ENCODE results near the gene KBTBD13. TPM values are rescaled to one million over a fixed set of nuclear protein-coding genes. Genes with fewer than 3 reads are reported as not detected.

KBTBD13 gene
- total and polyA plus RNA-seq, 2 experiments from 2014 or later = not detected

DNA sequence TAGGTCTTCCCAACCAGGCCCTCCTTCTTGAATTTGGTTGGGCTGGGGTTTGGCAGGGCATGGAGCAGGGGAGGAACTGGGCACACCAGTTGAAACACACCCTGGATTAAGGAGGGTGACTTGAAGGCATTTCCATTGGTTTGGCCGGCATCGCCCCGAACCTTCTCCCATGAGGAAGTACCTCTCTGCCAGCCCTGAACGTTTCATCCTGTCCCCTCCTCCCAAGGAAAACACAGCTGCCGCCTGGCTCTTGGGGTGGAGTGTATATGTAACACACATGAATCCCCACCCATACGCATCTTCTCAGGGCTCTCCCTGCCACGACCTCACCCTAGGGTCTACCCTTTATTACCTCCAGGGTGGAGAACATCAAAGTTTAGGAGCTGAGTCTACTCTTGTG, 23.9 kb downstream of the KBTBD13 start (continued):
- no peak for TF ChIP-seq ZNF331 (CRISPR knock-in tag; IDR thresholded peaks at IDR 0.05; ENCODE audit: low read depth)
- TF ChIP-seq, protein P1, sequence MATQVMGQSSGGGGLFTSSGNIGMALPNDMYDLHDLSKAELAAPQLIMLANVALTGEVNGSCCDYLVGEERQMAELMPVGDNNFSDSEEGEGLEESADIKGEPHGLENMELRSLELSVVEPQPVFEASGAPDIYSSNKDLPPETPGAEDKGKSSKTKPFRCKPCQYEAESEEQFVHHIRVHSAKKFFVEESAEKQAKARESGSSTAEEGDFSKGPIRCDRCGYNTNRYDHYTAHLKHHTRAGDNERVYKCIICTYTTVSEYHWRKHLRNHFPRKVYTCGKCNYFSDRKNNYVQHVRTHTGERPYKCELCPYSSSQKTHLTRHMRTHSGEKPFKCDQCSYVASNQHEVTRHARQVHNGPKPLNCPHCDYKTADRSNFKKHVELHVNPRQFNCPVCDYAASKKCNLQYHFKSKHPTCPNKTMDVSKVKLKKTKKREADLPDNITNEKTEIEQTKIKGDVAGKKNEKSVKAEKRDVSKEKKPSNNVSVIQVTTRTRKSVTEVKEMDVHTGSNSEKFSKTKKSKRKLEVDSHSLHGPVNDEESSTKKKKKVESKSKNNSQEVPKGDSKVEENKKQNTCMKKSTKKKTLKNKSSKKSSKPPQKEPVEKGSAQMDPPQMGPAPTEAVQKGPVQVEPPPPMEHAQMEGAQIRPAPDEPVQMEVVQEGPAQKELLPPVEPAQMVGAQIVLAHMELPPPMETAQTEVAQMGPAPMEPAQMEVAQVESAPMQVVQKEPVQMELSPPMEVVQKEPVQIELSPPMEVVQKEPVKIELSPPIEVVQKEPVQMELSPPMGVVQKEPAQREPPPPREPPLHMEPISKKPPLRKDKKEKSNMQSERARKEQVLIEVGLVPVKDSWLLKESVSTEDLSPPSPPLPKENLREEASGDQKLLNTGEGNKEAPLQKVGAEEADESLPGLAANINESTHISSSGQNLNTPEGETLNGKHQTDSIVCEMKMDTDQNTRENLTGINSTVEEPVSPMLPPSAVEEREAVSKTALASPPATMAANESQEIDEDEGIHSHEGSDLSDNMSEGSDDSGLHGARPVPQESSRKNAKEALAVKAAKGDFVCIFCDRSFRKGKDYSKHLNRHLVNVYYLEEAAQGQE (IDR thresholded peaks at IDR 0.05; ENCODE audit: unreplicated experiment) = no peak
- no peak for TF ChIP-seq JUNB (IDR thresholded peaks at IDR 0.05; ENCODE audit: unreplicated experiment)
- TF ChIP-seq, protein P2, sequence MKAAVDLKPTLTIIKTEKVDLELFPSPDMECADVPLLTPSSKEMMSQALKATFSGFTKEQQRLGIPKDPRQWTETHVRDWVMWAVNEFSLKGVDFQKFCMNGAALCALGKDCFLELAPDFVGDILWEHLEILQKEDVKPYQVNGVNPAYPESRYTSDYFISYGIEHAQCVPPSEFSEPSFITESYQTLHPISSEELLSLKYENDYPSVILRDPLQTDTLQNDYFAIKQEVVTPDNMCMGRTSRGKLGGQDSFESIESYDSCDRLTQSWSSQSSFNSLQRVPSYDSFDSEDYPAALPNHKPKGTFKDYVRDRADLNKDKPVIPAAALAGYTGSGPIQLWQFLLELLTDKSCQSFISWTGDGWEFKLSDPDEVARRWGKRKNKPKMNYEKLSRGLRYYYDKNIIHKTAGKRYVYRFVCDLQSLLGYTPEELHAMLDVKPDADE (IDR thresholded peaks at IDR 0.05) = no peak
- no peak for TF ChIP-seq EZH2phosphoT487 (IDR thresholded peaks at IDR 0.05; ENCODE audit: unreplicated experiment)
- no peak for TF ChIP-seq STAT1 (IDR thresholded peaks at IDR 0.05; ENCODE audit: unreplicated experiment)

DNA sequence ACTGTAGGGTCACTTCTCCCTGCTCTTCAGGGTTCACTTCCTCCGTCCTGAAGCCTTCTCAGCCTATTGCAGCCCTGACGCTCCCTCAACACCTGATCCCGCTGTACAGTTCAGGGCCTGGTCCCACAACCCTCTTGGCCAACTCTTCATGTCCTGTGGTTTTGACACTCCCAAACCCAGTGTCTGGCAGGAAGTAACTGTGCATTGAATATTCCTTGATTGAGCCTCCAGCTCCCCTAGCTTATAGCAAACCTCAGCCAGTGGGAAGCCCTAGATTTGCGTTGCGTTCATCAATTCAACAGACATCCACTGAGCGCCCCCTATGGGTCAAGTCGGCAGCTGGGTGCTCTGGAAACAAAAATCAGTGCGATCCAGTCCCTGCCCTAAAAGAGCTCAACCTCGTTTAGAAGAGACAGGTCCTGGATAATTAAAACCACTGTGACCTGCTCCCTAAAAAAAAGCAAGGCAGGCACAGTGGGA, 24.9 kb downstream of the KBTBD13 start:
- H3K27me3 ChIP-seq (ENCODE audit: insufficient read depth) = peaks cover 13% of the 10 kb centered on the region
- ATAC-seq = peak; percentile 78
- H3K9me2 ChIP-seq (ENCODE audit: insufficient read depth) = no peaks in the 10 kb centered on the region
- peak overlapping the region; percentile 88 for H2AFZ ChIP-seq
- peaks cover 5% of the 10 kb centered on the region; the same call in 1 of the 2 replicates for H3K4me1 ChIP-seq (ENCODE audit: insufficient read depth)
- H3K27me3 Mint-ChIP-seq (ENCODE audit: insufficient read depth, low read depth, poor library complexity) = peaks cover 17% of the 10 kb centered on the region
- H3K79me2 ChIP-seq (replicated peaks; ENCODE audit: insufficient read depth) = no peaks in the 10 kb centered on the region
- H3F3A ChIP-seq (replicated peaks; ENCODE audit: low read depth) = no peaks in the 10 kb centered on the region
- H3K36me3 ChIP-seq (ENCODE audit: insufficient read depth) = no peaks in the 10 kb centered on the region
- peak overlapping the region; percentile 66 for H3K4me3 ChIP-seq
- H3K4me3 Mint-ChIP-seq = peak overlapping the region; percentile 87
- peak; percentile 95 for DNase-seq (ENCODE audit: low spot score)
- H3K27ac ChIP-seq (ENCODE audit: low read depth) = no peak overlapping the region; the same call in 1 of the 2 replicates
- H3K9me3 Mint-ChIP-seq = no peaks in the 10 kb centered on the region
- H4K20me1 ChIP-seq (replicated peaks; ENCODE audit: insufficient read depth) = no peaks in the 10 kb centered on the region; the same call in 1 of the 2 replicates
- H3K27ac Mint-ChIP-seq = peak overlapping the region; percentile 68
- H3K36me3 Mint-ChIP-seq (ENCODE audit: low read depth) = no peaks in the 10 kb centered on the region
- no peak for TF ChIP-seq STAT1 (IDR thresholded peaks at IDR 0.05; ENCODE audit: unreplicated experiment)
- TF ChIP-seq, protein P3, sequence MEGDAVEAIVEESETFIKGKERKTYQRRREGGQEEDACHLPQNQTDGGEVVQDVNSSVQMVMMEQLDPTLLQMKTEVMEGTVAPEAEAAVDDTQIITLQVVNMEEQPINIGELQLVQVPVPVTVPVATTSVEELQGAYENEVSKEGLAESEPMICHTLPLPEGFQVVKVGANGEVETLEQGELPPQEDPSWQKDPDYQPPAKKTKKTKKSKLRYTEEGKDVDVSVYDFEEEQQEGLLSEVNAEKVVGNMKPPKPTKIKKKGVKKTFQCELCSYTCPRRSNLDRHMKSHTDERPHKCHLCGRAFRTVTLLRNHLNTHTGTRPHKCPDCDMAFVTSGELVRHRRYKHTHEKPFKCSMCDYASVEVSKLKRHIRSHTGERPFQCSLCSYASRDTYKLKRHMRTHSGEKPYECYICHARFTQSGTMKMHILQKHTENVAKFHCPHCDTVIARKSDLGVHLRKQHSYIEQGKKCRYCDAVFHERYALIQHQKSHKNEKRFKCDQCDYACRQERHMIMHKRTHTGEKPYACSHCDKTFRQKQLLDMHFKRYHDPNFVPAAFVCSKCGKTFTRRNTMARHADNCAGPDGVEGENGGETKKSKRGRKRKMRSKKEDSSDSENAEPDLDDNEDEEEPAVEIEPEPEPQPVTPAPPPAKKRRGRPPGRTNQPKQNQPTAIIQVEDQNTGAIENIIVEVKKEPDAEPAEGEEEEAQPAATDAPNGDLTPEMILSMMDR (conservative IDR thresholded peaks at IDR 0.05; ENCODE audit: low read depth in 2 of 2) = peak; percentile 94 to 99
- TF ChIP-seq, protein P2 (IDR thresholded peaks at IDR 0.05) = no peak
- TF ChIP-seq NANOG (IDR thresholded peaks at IDR 0.05; ENCODE audit: borderline replicate concordance) = no peak
- no peak for TF ChIP-seq JUNB (IDR thresholded peaks at IDR 0.05; ENCODE audit: unreplicated experiment)
- no peak for TF ChIP-seq ZNF114 (CRISPR knock-in tag; IDR thresholded peaks at IDR 0.05)
- TF ChIP-seq EZH2phosphoT487 (IDR thresholded peaks at IDR 0.05; ENCODE audit: unreplicated experiment) = no peak
- peak overlapping the region; percentile 86 for H3K4me2 ChIP-seq
- H3K4me1 Mint-ChIP-seq = peaks cover 4% of the 10 kb centered on the region; the same call in 1 of the 3 replicates
